GF-D8 (cell line): Measurements from ENCODE around the gene OLFML2B.
"Not testable (repeated sequence)": the region's sequence is repeated elsewhere in the genome, so short reads cannot be mapped to it uniquely, and the experiment has no call there.

Experiments used
- DNase-seq: peaks from one replicate; lab custom pipeline; 2025; lab: John Stamatoyannopoulos, UW

Gene OLFML2B

DNA sequence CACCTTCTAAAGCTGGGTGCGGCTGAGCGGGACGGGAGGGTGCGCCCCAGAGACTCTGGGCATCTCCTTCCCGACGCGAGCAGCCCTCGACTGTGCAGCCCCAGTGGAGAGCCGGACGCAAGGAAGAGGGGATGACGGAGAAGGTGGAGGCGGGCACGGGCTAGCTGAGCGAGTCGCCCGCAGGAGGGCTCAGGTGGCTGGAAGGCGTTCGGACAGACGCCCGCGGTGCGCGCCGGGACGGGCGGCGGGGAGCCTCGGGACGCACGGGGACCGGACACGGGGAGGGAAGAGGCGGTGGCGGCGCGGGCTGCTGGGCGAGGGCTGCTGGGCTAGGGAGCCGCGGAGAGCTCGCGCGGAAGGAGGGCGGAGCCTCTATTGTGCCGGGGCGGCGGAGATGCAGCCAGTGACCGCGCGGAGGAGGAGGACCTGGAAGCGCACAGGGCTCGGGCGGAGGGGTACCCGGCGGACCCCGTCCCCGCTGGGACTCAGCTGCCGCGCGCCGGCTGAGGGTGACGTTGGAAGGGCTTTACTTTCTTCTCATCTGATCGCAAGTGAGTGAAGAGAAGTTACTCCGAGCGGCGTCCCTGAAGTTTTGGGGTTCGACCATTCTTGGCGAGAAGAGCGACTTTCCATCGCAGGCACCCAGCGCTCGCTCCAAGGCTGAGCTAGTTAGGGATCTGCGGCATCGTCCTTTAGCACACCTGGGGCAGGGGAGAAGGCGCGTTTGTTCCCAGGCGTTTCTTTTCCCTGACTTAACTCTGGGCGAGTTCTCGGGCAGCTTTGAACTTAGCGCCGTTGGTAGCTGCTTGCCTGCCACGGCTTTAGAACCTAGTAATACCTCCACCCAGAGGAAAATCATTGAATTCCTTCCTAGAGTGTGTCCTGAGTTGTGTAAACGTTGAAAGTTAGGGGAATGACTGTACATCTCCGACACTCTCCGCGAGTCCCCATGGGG lies at the start of gene OLFML2B:
Gene OLFML2B (minus strand): TSS at position 323 of the 955 bp plus-strand sequence. CDS start 439 bp downstream, outside the sequence.
- no peak for DNase-seq

DNA sequence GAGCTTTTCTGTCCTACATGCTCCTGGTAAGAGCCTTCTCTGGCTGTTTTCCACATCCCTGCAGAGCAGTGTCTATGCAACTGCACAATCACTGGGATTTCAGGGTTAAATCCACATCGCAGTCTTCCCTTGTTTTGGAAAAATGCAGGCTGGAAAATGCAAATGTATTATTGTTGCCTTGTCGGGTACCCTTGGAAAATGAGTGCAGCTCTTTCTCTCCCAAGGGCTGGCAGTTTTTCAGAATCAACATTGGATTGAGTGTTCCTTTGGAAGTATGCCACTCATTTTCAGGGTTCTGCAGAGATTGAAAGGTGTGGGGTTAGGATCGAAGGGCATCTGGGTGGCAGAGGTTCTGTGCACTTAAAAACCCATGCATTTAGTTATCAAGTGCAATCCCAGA lies 49.1 kb upstream of the OLFML2B start:
- DNase-seq, result no peak

DNA sequence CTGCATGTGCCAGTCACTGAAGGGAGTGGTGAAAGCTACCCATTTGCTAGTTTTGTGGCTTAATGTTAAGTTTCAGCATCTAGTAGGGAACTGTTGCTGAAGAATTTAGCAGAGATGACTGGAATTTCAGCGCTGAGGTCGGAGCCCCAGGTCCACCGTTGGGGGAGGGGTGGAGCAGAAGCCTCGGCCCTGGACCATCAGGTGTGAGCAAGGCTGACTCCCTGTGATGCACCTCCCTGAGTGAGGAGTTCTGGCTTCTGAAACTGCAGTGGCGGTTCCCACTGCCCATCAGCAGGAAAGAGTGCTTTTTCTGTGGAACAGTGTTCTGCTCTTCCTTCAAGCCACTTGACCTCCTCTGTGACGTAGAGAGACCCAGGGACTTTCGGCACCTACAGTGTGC lies 47.2 kb upstream of the OLFML2B start:
- DNase-seq, result no peak

GRCh38 chr1:162070094-162070748 lies 46.6 kb upstream of the OLFML2B start:
- no peak for DNase-seq

DNA sequence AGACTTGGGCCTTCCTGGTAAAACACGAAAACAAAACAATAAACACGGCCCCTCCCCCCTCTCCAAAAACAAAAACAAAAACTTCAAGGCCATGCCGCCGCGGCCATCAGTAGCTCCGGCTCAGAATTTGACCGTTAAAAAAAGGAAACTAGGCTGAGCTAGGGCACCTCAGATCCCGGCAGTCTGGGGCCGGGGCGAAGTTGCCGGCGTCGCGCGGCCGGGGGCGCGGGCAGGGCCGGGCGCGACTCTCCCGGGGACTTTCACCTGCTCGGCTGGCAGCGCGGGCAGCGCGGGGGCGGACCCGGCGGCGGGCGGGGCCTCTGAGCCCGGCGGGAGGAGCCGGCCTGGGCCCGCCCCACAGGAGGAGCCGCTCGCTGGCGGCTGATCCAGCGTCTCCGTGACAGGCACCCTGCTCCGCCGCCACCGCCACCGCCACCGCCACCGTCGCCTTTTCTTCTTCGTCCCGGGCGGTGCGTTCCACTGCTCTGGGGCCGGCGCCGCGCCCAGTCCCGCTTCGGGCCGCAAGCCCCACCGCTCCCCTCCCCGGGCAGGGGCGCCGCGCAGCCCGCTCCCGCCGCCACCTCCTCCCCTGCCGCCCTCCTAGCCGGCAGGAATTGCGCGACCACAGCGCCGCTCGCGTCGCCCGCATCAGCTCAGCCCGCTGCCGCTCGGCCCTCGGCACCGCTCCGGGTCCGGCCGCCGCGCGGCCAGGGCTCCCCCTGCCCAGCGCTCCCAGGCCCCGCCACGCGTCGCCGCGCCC lies 45.8 kb upstream of the OLFML2B start, which contains the start of gene NOS1AP:
Gene NOS1AP (plus strand): TSS at position 358 of the 760 bp plus-strand sequence. CDS start 487 bp downstream, outside the sequence.
- DNase-seq, result no peak

- DNase-seq, result no peak
These were observed 44.6 kb upstream of the OLFML2B start for GRCh38 chr1:162068301-162068700.

GRCh38 chr1:162067466-162067865 lies 43.8 kb upstream of the OLFML2B start:
- DNase-seq, result no peak

DNA sequence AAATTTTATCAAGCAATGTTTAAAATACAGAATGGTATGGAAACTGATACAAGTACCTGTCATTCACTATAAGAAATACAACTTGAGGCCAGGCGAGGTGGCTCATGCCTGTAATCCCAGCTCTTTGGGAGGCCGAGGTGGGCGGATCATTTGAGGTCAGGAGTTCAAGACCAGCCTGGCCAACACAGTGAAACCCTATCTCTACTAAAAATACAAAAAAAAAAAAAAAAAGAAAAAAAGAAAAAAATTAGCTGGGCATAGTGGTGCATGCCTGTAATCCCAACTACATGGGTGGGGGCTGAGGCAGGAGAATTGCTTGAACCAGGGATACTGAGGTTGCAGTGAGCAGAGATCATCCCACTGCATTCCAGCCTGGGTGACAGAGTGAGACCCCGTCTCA lies 43.2 kb upstream of the OLFML2B start:
- DNase-seq, result not testable (repeated sequence)

- no peak for DNase-seq
These were observed 41.3 kb upstream of the OLFML2B start for GRCh38 chr1:162065016-162065415.

GRCh38 chr1:162062542-162063015 lies 38.9 kb upstream of the OLFML2B start:
- no peak for DNase-seq

GRCh38 chr1:162060314-162060713 lies 36.6 kb upstream of the OLFML2B start:
- no peak for DNase-seq

DNA sequence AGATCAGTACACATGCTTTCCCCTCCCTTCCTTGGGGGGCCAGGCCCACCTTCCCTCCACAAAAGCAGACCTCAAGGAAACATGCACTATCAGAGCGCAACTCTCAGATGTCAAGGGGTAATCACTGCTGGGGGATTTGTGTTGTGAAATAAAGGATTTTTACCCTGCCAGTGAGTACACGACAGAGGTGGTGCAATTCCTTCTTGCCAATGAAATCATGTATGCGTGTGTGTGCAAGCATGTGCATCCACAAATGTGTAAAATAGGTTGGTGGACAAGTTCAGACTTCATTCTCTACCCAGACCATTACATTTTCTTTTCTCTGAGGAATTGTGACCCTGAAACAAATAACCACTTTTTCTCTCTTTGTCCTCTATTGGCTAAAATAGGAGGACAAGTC lies 36.1 kb upstream of the OLFML2B start:
- no peak for DNase-seq

DNA sequence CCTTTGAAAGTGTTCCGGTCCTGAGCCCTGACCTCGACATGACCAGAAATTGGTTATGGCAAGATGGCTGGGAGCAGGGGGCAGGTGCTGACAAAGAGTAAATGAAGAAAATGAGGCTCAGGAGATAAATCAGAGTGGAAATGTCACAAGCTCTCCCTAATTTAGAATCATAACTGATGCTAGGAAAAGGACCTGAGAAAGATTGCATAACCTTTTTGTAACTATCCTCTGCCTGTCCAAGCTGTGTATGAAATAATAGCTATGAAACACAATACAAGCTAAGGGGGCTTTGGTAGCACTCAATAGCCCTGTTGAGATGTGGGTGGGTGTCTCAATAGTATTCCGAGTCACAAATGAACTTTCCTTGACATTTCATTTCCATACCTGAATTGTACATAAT lies 32.9 kb upstream of the OLFML2B start:
- DNase-seq, result no peak

GRCh38 chr1:162056043-162056442 lies 32.4 kb upstream of the OLFML2B start:
- DNase-seq, result peak; percentile 14

GRCh38 chr1:162055062-162055461 lies 31.4 kb upstream of the OLFML2B start:
- DNase-seq, result no peak

GRCh38 chr1:162053949-162054348 lies 30.3 kb upstream of the OLFML2B start:
- DNase-seq, result not testable (repeated sequence)

- no peak for DNase-seq
These were observed 23.3 kb upstream of the OLFML2B start for GRCh38 chr1:162046921-162047320.

- no peak for DNase-seq
These were observed 18.7 kb upstream of the OLFML2B start for GRCh38 chr1:162042361-162042760.

- no peak for DNase-seq
These were observed 17.0 kb upstream of the OLFML2B start for GRCh38 chr1:162040657-162041056.

DNA sequence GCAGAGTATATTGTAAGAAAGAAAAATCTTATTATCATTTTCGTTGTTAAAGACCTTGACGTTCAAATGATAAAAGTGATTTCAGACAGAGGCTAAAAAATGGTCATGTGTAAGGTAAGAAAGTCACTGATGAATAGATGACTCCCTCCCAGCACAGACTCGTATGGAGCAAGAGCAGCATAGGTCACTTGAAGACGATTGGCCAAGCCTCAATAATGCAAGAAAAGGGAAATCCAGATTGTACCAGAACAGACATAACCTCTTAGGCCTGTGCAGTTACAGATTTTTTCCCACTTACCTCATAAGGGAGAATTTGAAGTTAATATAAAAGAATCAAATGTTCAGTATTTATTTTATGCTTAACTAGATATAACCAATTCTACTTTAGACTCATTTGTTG lies 16.3 kb upstream of the OLFML2B start:
- DNase-seq, result no peak

GRCh38 chr1:162038624-162039023 lies 15.0 kb upstream of the OLFML2B start:
- DNase-seq, result no peak

DNA sequence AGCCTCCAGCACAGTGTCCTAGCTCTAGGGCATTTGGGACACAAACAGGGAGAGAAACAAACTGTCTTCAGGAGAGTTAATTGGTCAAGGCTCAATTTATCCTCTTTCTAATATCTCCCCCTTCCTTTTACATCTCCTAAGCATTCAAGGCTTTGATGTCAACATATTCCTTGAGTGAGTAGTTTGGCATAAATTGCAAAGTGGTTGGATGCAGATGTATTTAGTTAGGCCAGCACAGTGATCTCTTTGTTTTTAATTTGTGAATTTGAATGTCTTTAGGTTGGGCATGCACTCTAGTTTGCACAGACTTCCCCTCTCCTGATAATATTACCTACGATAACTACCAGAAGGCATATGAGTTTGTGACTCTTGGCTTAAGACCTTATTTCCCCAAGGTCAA lies 12.5 kb upstream of the OLFML2B start:
- DNase-seq, result no peak
